H1 (cell line): Measurements from ENCODE around the gene SLC9A2. TPM values are rescaled to one million over a fixed set of nuclear protein-coding genes. Genes with fewer than 3 reads are reported as not detected.
A peak's percentile ranks its signal among the peaks of the same experiment; 100 is the strongest.

Source experiments
- CTCF ChIA-PET: fragments of 300-600 bp; sonication (Branson Sonifier 250); formaldehyde crosslinking; loops from one replicate; lab custom pipeline; 2021; ENCODE audit not compliant: partially characterized antibody; lab: Charles Lee
- POLR2A ChIA-PET: fragments of 300-600 bp; sonication (Branson Sonifier 250); formaldehyde crosslinking; loops from one replicate; lab custom pipeline; 2021; ENCODE audit warnings: inconsistent platforms; ENCODE audit not compliant: partially characterized antibody; lab: Charles Lee
- DNase-seq, 2 experiments: peaks; one replicate each; pipeline versions ENCODE4 v3.0.0 to v3.0.0-alpha.2; 2010 to 2022; ENCODE audit warnings: low spot score in 2 of 2, low read depth in 1 of 2, mixed read lengths in 1 of 2
- FAIRE-seq: peaks from 2 replicates; lab custom pipeline; 2011; peaks lifted over from hg19 to GRCh38; lab: Jason Lieb, UNC
- H2AFZ ChIP-seq: 2 replicates; pipeline ENCODE4 v1.8.1; 2012; ENCODE audit warnings: low read length, inconsistent platforms
- H2AK5ac ChIP-seq: 2 replicates; pipeline ENCODE4 v1.6.1; 2013; ENCODE audit warnings: low read depth, low read length
- H2BK120ac ChIP-seq: replicated peaks from 2 replicates; pipeline ENCODE3; 2013; ENCODE audit warnings: low read depth, low read length, inconsistent platforms
- H2BK12ac ChIP-seq: 2 replicates; pipeline ENCODE4 v1.6.1; 2013; ENCODE audit warnings: low read depth, low read length
- H2BK15ac ChIP-seq: 2 replicates; pipeline ENCODE4 v1.6.1; 2013; ENCODE audit warnings: low read length
- H2BK20ac ChIP-seq: 2 replicates; pipeline ENCODE4 v1.6.1; 2013; ENCODE audit warnings: low read length
- H2BK5ac ChIP-seq: 2 replicates; pipeline ENCODE4 v1.6.1; 2013; ENCODE audit warnings: low read depth, low read length
- H3K14ac ChIP-seq: 2 replicates; pipeline ENCODE4 v1.6.1; 2013; ENCODE audit warnings: inconsistent platforms; ENCODE audit not compliant: insufficient read length
- H3K18ac ChIP-seq: 2 replicates; pipeline ENCODE4 v1.6.1; 2013; ENCODE audit warnings: low read length; ENCODE audit errors: extremely low read depth
- H3K23ac ChIP-seq: 2 replicates; pipeline ENCODE4 v1.6.1; 2013; ENCODE audit warnings: inconsistent platforms; ENCODE audit not compliant: insufficient read length
- H3K23me2 ChIP-seq: 2 replicates; pipeline ENCODE4 v1.6.1; 2013; ENCODE audit warnings: low read depth, low read length
- H3K27ac ChIP-seq: 2 replicates; pipeline ENCODE4 v1.6.1; 2011; ENCODE audit warnings: low read depth, low read length, inconsistent platforms
- H3K27me3 ChIP-seq, 4 experiments: replicated peaks in 1 of 4; 1 replicate in 1 of 4; 2 replicates in 3 of 4; pipeline versions ENCODE4 v1.6.1 to v1.8.1; 2011 to 2013; ENCODE audit warnings: low read length in 3 of 4, mild to moderate bottlenecking in 3 of 4, inconsistent platforms in 2 of 4, mixed read lengths in 2 of 4, moderate library complexity in 1 of 4; ENCODE audit not compliant: control insufficient read depth in 3 of 4, insufficient read depth in 3 of 4; ENCODE audit errors: extremely low read depth in 1 of 4
- H3K36me3 ChIP-seq, 4 experiments: 2 replicates each; pipeline versions ENCODE4 v1.6.1 to v1.8.1; 2011 to 2013; ENCODE audit warnings: mild to moderate bottlenecking in 4 of 4, low read length in 3 of 4, moderate library complexity in 2 of 4, control low read depth in 1 of 4, inconsistent platforms in 1 of 4; ENCODE audit not compliant: insufficient read depth in 4 of 4, control insufficient read depth in 2 of 4
- H3K4ac ChIP-seq: replicated peaks from 2 replicates; pipeline ENCODE3; 2013; ENCODE audit warnings: low read length, low read depth, mixed read lengths, inconsistent platforms; ENCODE audit not compliant: insufficient read length
- H3K4me1 ChIP-seq, 4 experiments: replicated peaks in 1 of 4; 1 replicate in 1 of 4; 2 replicates in 3 of 4; pipeline versions ENCODE4 v1.6.1 to v1.8.1; 2011 to 2013; ENCODE audit warnings: low read length in 3 of 4, inconsistent platforms in 2 of 4, mixed read lengths in 1 of 4; ENCODE audit not compliant: insufficient read depth in 4 of 4, control insufficient read depth in 3 of 4
- H3K4me2 ChIP-seq, 2 experiments: 2 replicates each; pipeline versions ENCODE4 v1.6.1 to v1.8.1; 2011 to 2013; ENCODE audit warnings: low read depth in 2 of 2, low read length in 2 of 2, control low read depth in 1 of 2, inconsistent platforms in 1 of 2, mild to moderate bottlenecking in 1 of 2; ENCODE audit not compliant: insufficient read depth in 1 of 2
- H3K4me3 ChIP-seq, 4 experiments: fragments of 200-600, 300-600 bp in 1 of 4; sonication (generic), shearing (Covaris generic), sonication (Bioruptor Twin) in 1 of 4; 2 replicates each; pipeline versions ENCODE4 v1.5.1 to v1.8.1; 2011 to 2016; ENCODE audit warnings: low read length in 4 of 4, low read depth in 3 of 4, control low read depth in 2 of 4, inconsistent platforms in 2 of 4, mild to moderate bottlenecking in 2 of 4, mixed read lengths in 1 of 4, moderate library complexity in 1 of 4; ENCODE audit not compliant: insufficient read depth in 2 of 4; ENCODE audit errors: extremely low read depth in 1 of 4
- H3K56ac ChIP-seq: replicated peaks from 2 replicates; pipeline ENCODE3; 2013; ENCODE audit warnings: low read depth, mild to moderate bottlenecking, mixed read lengths, low read length, inconsistent platforms; ENCODE audit not compliant: insufficient read length
- H3K79me1 ChIP-seq: 2 replicates; pipeline ENCODE4 v1.6.1; 2013; ENCODE audit warnings: low read depth, low read length, control low read depth
- H3K79me2 ChIP-seq, 2 experiments: 2 replicates each; pipeline versions ENCODE4 v1.6.1 to v1.8.1; 2012 to 2013; ENCODE audit warnings: low read length in 2 of 2, mild to moderate bottlenecking in 2 of 2, inconsistent platforms in 1 of 2; ENCODE audit not compliant: insufficient read depth in 2 of 2, control insufficient read depth in 1 of 2
- H3K9ac ChIP-seq, 4 experiments: replicated peaks in 1 of 4; 1 replicate in 1 of 4; 2 replicates in 3 of 4; pipeline versions ENCODE4 v1.6.1 to v1.8.1; 2011 to 2013; ENCODE audit warnings: low read depth in 3 of 4, low read length in 3 of 4, control low read depth in 2 of 4, mild to moderate bottlenecking in 2 of 4, moderate library complexity in 2 of 4, inconsistent platforms in 1 of 4; ENCODE audit errors: extremely low read depth in 1 of 4
- H3K9me3 ChIP-seq, 2 experiments: 2 replicates each; pipeline versions ENCODE4 v1.6.1 to v1.8.1; 2012 to 2013; ENCODE audit warnings: mild to moderate bottlenecking in 2 of 2, moderate library complexity in 2 of 2, control low read depth in 1 of 2, inconsistent platforms in 1 of 2, low read depth in 1 of 2, low read length in 1 of 2, mixed read lengths in 1 of 2; ENCODE audit not compliant: insufficient read depth in 2 of 2
- H4K20me1 ChIP-seq, 2 experiments: replicated peaks in 1 of 2; 2 replicates each; pipeline versions ENCODE3 to v1.8.1; 2011 to 2013; ENCODE audit warnings: inconsistent platforms in 2 of 2, low read length in 2 of 2, mild to moderate bottlenecking in 1 of 2; ENCODE audit not compliant: insufficient read depth in 2 of 2, control insufficient read depth in 1 of 2
- H4K5ac ChIP-seq: 2 replicates; pipeline ENCODE4 v1.6.1; 2013; ENCODE audit warnings: low read length, low read depth, mixed read lengths, inconsistent platforms; ENCODE audit not compliant: insufficient read length
- H4K8ac ChIP-seq: 2 replicates; pipeline ENCODE4 v1.8.0; 2013; ENCODE audit warnings: mild to moderate bottlenecking, moderate library complexity, low read length, inconsistent platforms; ENCODE audit not compliant: insufficient read depth; ENCODE audit errors: extremely low read depth
- H4K91ac ChIP-seq: replicated peaks from 2 replicates; pipeline ENCODE3; 2013; ENCODE audit warnings: low read length, mixed read lengths, inconsistent platforms; ENCODE audit not compliant: insufficient read length
- BRCA1 ChIP-seq: IDR thresholded peaks from 2 replicates; pipeline ENCODE4 v1.6.1; 2012; ENCODE audit warnings: low read depth, low read length, improper control_type of control experiment
- CHD1 ChIP-seq: IDR thresholded peaks from 2 replicates; pipeline ENCODE4 v1.6.1; 2012; ENCODE audit warnings: low read depth, low read length, improper control_type of control experiment
- CHD2 ChIP-seq: IDR thresholded peaks from 2 replicates; pipeline ENCODE4 v1.6.1; 2012; ENCODE audit warnings: low read length, improper control_type of control experiment
- GTF2F1 ChIP-seq: IDR thresholded peaks from 2 replicates; pipeline ENCODE4 v1.6.1; 2012; ENCODE audit warnings: low read depth, low read length, improper control_type of control experiment, borderline replicate concordance
- MAFK ChIP-seq: IDR thresholded peaks from 2 replicates; pipeline ENCODE4 v1.6.1; 2012; ENCODE audit warnings: low read depth, mild to moderate bottlenecking, improper control_type of control experiment, low read length
- PHF8 ChIP-seq: fragments of 200-600 bp; sonication (generic); conservative IDR thresholded peaks from 2 replicates; pipeline ENCODE4 v1.7.1; 2012; ENCODE audit warnings: low read depth, mild to moderate bottlenecking, inconsistent platforms, low read length, moderate library complexity
- SIRT6 ChIP-seq: IDR thresholded peaks from one replicate; pipeline ENCODE4 v1.7.1; 2012; ENCODE audit warnings: low read length, inconsistent platforms
- WGBS, 2 experiments: shearing (Covaris generic) in 1 of 2; methylation state at CpG; one replicate each; pipeline versions ENCODE4 v1.1.6 to v1.1.7; 2013 to 2015; ENCODE audit warnings: low lambda C conversion rate in 2 of 2, mixed read lengths in 2 of 2, inconsistent platforms in 1 of 2, low coverage in 1 of 2, missing lambda C conversion rate in 1 of 2; ENCODE audit not compliant: insufficient replicate concordance in 2 of 2, insufficient coverage in 1 of 2, insufficient read length in 1 of 2; ENCODE audit errors: extremely low coverage in 1 of 2, missing lambda C conversion rate in 1 of 2; 5-methylcytosine and 5-hydroxymethylcytosine counted together
- polyA plus RNA-seq, 7 experiments: library from polyadenylated mRNA; depleted of rRNA in 3 of 7; stranded (reverse) in 5 of 7; unstranded in 2 of 7; fragments of >200 nt in 5 of 7; fragments of 200-250 nt in 2 of 7; gene quantifications; 1 replicate in 5 of 7; 2 replicates in 1 of 7; 4 replicates in 1 of 7; pipeline versions ENCODE4 v1.2.1 to v1.2.3, GENCODE V29; 2011 to 2013; ENCODE audit warnings: missing spikeins in 2 of 7, mixed read lengths in 2 of 7
- total RNA-seq: library from RNA; stranded (reverse); fragmentation: NEBNext Ultra II Directional; extraction: Animal tissue kit (Norgen Biotek cat#: 25700); gene quantifications from 2 replicates; pipeline ENCODE4 v1.2.1, GENCODE V29; 2021

SLC9A2 gene
- total and polyA plus RNA-seq, 2 of the 8 experiments (the other 6 are each of a cell fraction or from before 2014, with no cell fraction given): 0.06 to 0.13 TPM

DNA sequence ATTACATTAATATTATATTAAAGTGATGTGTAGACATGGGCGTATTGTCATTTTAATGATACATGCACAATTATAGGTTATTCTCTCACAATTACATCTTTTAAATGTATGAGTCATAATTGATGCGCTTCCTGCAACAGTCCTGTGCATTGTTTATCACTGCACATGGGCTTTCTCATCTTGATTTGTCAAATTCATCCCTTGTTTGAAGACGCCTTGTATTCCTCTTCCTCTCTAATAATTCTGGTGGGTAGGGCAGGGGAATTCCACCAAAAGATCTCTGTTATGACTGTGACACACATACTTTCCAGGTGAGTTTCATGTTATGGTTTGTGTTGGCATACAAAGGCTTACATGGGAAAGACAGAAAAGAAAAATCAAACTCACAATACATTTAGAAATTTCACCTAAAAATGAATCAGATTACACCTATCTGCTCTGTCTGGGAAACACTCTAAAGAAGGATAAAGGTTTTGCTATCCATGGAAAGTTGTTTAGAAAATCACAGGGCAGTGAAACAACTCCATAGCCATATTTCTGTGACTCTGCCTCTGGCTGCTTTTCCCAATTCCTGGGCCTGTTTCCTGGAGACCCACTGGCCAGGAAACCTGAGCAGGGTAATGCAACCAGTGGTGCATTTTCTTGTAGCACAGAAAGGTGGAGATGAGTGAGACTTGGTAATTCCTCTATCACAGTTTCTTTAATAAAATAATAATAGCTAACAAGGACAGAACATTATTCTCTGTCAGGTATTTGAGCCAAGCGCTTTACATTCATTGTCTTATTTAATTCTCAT is 13.2 kb downstream of the SLC9A2 start:
- H2BK12ac ChIP-seq: no peak overlapping the region
- no peak overlapping the region for H3K27ac ChIP-seq
- TF ChIP-seq BRCA1: no peak
- TF ChIP-seq GTF2F1: no peak
- TF ChIP-seq CHD1: no peak
- no peak for TF ChIP-seq CHD2
- TF ChIP-seq MAFK: no peak
- TF ChIP-seq PHF8: no peak
- no peak for TF ChIP-seq SIRT6
- TF ChIP-seq, all 59 proteins: peak for 0
- H3K9me3 ChIP-seq: no peaks in the 10 kb centered on the region
- ChIA-PET POLR2A (no interaction called here), CTCF (interaction anchor here (1.5 kb wide), 2 partner anchors 17 to 23 kb away, joined by 3 to 4 read pairs; no protein-coding TSS in a partner anchor)
- H2BK15ac ChIP-seq: no peak overlapping the region
- DNase-seq (no peak), FAIRE-seq (no peak)
- H2AFZ ChIP-seq: 0 out of 2 replicates have a peak overlapping the region, but pooled peaks have one; percentile 65
- no peak overlapping the region for H3K56ac ChIP-seq
- no peak overlapping the region for H2BK120ac ChIP-seq
- H3K27me3 ChIP-seq: no peaks in the 10 kb centered on the region
- H3K4me1 ChIP-seq: no peaks in the 10 kb centered on the region
- no peak overlapping the region for H4K8ac ChIP-seq
- H3K14ac ChIP-seq: no peak overlapping the region
- 94% methylated on average over 4 of the region's 4 CpGs; no CpG with 5 or more reads in 1 of the 2 experiments for WGBS, 2 experiments
- H2BK5ac ChIP-seq: no peak overlapping the region
- H4K5ac ChIP-seq: no peak overlapping the region
- H3K4me2 ChIP-seq: no peak overlapping the region
- no peaks in the 10 kb centered on the region for H3K79me1 ChIP-seq
- no peak overlapping the region for H4K91ac ChIP-seq
- peak overlapping the region; percentile 38 for H3K4ac ChIP-seq
- H4K20me1 ChIP-seq: no peaks in the 10 kb centered on the region
- H3K23ac ChIP-seq: no peak overlapping the region
- H2AK5ac ChIP-seq: no peak overlapping the region
- no peak overlapping the region for H3K18ac ChIP-seq
- H3K79me2 ChIP-seq: no peaks in the 10 kb centered on the region
- H3K4me3 ChIP-seq: no peak overlapping the region
- no peak overlapping the region for H3K9ac ChIP-seq
- H2BK20ac ChIP-seq: no peak overlapping the region
- no peaks in the 10 kb centered on the region for H3K23me2 ChIP-seq
- H3K36me3 ChIP-seq: no peaks in the 10 kb centered on the region
